ENCODE data around the gene RCAN2.

Gene RCAN2

DNA sequence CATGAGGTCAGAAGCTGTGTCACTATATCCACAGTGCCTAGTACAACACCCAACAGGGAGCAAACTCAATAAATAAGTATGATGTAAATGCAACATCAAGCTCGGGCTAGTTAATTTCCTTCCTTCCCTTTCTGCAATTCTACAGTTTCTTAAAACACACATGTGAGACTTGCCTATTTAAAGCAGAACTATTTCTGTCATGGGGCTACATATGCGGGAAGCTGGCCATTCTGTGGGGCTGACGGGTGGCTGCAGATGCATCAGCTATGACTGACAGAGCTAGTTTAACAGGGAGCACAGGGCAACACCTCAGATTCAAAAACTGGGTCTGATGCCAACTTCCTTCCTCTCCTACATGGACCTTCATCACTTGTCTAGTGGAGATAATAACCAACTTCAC is 202.4 kb downstream of the RCAN2 start:
- DNase-seq = no peak

DNA sequence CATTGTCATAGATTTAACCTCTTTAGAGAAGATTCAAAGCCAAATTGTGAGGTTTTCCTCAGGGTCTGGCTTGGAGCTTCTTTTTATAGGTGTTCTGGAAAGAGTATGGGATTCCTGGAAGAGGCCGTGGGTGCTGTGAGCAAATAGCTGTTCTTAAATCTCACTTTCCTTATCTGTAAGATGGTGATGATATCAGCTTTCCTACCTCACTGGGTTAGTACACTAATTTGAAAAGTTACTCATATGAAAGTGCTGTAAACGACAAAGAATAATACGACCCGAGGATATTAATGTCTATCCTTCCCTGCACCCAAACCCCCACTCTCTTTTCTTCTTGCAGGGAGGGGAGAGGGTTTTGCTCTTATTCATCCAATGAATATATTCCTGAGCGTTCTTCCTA is 203.6 kb downstream of the RCAN2 start:
- DNase-seq = no peak

DNA sequence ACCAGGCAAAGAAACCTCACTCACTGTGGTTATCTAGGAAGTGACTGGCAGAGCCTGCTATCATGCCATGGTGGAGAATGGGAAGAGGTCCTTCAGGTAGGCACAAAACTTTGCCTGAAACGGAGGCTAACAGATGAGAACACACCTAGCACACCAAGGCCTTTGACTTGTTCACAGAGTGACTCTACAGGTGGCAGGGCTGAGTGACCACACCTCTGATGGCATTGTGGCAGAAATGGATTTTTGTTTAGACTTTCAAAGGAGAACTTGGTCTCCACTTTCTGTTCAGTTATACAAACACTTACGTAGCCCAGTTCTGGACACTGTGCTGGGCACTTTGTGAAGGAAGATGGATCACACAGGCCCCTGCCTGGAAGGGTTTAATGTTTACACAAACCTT is 204.2 kb downstream of the RCAN2 start:
- no peak for DNase-seq

DNA sequence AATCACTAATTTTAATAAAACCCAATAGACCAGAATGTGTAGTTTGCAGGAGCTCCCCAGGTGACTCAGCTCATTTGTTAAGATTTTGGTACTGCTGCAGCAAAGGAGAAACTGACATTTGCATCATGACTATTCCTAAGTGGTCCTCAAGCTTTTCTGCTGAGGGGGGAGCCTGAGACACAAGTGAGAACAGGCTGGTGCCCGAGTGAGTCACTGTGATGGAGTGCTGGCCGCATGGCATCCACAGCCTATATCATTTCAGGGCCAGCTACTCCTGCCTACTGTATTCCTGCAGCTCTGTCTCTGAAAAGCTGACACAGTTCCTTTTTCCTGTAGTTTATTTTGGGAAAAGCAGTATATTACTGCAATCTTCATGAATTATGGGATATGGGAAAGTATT is 206.8 kb downstream of the RCAN2 start:
- no peak for DNase-seq

DNA sequence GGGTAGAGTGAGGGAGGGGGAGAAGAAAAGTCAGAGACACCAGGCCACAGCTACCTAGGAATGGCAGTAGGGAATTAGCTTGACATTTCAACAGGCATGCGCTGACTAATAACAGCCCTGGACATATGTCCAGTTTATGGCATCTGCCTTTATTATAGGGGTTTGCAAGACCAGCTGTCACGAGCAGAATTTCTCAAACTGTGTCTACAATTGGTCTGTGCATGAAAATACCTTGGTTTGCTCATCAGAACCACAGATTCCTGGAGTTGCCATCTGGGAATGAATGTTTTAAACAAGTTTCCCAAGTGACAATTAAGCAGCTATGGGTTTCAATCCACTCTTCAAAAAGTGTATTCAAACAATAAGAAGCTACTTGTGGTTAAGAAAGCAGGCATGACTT is 210.1 kb downstream of the RCAN2 start:
- no peak for DNase-seq

DNA sequence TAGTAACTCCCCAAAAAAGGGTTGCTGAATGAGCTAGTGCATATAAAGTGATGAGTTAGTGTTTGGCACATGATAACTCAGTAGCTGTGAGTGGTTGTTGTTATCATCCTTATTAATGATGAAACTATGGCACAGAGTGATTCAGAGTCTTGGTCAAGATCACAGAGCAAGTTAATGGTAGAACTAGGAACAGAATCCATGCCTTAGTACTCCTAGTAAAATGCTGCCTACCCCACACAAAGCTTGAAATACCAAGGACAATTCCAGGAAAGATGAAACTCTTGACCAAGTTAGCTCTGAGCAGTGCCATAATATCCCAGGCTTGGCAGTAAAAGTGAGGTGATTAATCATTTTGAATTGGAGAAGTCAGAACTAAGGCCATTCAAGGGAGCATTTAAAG is 211.4 kb downstream of the RCAN2 start:
- no peak for DNase-seq

DNA sequence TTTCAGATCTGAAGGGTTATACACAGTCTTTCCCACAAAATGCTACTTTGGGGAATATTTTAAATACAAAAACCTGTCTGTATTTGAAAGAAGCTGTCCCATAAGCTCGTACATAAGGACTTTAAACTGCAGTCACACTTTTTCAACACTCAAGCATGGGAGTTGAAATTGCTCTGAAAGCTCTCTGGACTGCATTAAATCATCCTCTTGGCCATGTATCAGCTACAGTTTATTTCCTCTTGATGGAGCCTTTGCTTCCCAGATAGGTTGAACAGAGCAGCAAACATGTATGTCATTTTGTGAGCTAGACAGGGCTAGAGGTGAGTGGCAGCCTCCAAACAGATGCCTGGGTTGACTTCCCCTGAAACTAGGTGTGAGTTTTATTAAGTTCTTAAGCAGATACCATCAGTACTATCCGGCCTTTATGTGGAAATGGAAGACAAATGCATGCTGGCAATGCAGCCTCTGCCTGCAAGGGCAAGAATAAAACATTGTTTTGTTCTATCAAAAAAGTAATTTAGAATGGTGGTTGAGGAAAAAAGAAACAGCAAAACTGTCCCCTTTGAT is 214.6 kb downstream of the RCAN2 start:
- no peak for DNase-seq

DNA sequence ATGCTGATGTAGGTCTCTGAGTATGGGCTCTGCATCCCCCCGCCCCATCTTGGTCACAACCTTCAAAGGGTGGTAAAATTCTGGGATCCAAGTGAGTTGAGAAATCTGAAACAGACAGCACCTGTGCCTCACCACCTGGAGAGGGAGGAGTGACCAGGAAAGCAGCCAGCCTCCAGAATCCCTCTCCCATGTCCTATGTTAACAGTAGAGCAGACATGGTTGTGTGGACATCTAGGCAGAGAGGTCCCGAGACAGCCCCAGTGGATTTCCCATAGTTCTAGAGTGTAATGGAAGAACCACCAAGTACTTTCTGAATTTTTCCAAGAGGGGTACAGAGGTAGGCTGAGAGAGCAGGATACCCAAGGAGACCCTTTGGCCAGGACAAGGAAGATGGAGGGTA is 216.7 kb downstream of the RCAN2 start:
- no peak for DNase-seq

DNA sequence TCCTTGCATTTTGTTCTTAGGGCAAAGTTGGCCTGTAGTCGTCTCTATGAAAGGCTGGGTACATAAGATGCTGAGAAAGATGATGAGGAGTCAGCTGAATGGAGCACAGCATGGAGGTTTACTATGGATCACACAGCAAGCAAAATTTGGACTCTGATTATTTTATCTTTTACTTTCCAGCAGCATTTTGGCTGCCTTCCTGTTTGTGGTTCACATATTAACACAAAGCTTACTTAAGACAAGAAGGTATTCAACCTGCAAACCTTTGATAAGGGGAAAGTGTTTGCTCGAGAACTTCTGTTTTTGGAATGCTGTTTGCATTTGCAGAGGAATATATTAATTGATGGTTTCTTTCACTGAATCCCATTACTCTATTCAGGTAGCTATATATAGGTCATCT is 217.3 kb downstream of the RCAN2 start:
- DNase-seq = peak; percentile 90

DNA sequence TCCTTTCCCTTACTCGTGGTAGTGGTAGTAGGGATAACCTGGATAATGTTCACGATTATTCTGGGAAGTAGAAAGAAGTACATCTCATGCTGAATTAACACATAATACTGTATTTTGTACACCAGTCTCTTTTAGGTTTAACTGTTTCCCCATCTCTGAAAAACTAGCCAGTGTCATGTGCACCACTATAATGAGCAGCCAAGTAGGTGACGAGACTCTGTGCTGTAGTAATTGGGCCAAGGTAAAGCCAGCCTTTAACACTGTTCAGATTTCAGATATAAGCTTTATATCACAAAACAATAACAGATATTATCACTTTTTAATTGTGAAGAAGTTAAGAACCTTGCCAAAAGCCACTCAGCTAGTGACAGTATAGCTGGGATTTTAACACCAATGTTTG is 219.5 kb downstream of the RCAN2 start:
- no peak for DNase-seq

DNA sequence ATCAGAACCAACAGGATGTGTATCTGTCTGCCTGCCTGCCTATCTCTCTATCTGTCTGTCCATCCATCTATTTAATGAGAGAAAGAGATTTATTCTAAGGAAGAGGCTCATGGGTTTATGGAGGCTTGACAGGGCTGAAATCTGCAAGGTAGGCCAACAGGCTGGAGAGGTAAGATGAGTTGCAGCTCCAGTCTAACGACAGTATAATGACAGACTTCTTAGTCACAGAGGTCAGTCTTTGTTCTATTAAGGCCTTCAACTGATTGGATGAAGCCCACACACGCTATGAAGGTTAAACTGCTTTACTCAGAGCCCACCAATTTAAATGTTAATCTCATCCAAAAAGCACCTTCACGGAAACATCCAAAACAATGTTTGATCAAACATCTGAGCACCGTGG is 220.1 kb downstream of the RCAN2 start:
- DNase-seq = no peak

DNA sequence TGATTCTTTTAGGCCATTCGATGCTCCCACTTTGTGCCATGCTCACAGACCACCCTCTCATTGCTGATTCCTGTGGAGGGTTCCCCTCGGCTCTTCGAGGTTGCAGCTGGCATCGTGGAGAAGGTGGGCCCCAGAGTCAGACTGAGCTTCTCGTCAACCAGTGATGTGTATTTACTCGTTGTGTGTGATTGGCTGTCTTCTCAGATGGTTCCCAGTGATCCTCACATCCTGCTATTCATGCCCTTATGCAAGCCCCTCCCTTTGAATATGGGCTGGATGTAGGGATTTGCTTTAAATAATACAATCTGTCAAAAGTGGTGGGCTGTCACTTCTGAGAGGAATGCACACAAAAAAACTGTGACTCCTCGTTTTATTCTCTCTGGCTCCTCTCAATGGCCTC is 220.9 kb downstream of the RCAN2 start:
- DNase-seq = no peak

DNA sequence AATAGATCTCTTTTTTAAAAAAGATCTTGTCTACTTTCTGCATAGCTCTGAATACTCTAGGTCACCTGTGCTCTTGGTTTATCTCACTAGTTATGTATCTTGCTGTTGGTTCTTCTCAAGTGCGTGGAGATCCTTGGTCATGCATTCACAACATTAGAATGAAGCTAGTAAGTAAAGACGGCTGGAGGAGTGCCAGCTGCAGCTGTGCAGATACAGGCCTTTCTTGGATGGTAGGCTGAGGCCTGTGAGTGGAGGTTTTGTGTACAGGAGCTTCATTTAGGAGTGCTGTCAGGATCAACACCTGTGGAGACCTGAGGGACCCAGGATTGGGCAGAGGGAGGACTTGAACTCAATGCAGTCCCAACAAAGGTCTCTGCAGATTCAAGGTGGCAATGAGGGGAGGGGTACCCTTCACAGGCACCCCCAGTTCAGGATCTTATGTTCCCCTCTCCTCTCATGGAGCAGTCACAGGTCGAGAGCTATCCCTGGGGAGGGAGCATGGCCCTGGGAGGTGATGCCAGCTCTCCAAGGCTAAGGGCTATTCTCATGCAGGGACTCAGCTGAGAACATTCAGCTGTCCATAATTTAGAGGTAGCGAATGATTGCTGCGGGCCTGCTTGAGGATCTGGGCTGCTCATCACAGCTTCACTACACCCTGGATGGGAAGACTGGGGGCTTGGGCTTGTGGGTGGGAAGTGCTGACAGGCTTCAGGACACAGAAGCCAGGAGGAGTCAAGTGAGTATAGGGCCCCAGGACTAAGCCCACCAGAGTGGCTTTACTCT is 221.6 kb downstream of the RCAN2 start:
- no peak for DNase-seq

DNA sequence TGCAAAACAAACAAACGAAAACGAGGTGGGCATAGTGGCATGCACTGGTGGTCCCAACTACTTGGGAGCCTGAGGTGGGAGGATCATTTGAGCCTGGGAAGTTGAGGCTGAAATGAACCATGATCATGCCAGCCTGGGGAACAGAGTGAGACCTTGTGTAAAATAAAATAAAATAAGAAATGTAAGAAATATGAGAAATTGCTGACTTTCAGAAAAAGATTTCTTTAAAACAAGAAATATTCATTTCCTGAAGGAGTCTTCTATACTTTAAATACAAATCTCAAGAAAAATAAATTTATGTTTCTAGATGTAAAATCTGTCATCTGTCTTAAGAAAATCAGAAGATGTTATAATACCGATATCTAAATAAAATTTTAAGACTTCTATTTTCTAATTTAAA is 223.7 kb downstream of the RCAN2 start:
- DNase-seq = no peak

DNA sequence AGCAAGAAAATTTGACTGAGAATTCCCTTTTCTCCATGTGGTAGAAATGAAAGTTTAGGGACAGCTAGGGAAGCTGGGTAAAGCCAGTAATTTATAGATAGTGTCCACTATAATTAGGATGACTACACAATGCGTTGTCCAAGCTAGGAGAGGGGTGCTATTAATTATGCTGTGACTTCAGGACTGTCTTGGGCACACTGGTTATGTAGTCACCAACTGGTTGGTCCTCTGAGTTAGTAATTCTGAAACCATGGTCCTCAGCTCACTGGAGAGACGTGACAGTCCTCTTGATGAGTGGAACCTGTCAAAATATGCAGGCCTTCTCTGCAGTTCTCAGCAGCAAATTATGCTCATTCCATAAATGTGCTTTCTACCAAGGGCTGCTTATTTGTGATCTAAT is 225.9 kb downstream of the RCAN2 start:
- no peak for DNase-seq

DNA sequence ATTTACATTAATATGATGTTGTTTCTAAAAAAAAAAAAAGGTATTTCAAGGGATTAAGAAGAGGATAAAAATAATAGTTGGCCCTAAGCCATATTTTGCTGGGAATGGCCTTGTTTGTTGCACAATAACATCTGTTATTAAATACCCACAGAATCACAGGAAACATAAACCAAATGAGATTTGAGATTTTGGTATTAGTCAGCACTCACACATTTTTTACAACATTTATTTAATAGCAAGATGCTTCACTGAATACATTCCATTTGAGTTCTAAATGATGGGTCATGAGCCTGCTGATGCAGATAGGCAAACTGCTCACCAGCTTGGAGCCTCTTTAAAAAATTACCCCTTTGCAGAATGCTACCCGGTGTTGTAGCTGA is 227.6 kb downstream of the RCAN2 start:
- DNase-seq = no peak

DNA sequence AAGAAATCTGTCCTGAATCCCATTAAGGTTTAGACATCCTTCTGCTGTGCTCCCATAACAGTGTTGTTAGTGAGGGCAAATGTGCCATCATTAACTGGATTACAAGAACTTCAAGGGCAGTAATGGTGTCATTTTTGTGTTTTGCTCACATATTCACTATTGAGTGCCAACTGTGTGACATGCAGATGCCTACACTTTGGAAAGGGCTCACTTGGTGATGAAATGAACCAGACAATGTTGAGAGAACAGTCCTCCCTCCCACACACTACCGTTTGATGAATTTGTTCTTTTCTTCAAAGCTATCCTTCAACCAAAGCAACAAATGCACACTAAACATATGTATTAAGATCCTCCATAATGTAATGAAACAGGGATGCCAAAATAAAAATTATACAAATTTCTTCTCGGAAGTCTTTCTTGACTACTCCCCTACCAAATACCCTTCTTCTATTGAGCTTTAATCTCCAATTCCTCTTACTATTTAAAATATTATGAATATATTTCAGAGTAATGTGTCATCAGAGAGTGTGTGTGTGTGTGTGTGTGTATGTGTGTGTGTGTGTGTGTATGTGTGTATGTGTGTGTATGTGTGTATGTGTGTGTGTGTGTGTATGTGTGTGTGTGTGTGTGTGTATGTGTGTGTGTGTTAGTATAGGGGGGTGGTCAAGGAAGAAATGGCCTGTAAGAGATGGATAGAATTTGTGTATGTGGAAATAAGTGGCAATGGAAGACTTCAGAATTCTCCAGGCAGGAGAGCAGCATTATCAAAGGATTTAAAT is 228.1 kb downstream of the RCAN2 start:
- DNase-seq = no peak

DNA sequence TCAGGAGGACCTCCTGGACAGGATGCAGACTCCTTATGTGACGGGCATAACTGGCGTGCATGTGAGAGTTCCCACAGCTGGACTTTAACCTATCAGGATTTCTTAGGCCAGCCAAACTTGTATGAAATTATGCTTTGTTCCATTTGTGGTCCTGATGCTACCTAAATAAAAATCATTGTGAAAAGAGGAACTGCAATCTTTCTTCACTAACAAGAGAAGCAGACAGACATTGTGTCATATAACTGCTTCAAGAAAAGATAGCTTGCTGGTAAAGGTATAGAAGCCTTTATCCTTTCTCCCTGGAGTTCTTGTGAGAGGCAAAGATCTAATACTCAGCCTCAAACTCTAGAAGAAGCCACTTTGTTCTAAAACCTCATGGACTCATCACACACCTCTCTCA is 233.0 kb downstream of the RCAN2 start:
- no peak for DNase-seq

DNA sequence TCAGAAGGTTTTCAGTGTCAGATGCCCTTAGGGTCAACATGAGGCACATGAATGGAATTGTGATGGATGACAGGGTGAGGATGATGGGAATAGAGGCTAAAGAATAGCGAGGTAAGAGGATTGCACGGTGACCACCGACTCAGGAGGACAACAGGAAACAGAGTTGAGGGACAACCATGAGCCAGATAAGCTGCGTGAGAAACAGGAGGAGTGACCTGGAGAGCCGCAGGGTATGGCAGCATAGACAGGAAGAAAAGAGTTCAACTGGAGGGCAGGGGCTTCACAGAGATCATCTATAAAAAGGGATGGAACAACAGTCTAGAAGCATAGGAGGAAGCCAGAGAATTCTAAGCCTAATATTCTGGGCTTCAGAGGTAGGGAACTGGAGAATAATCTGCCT is 235.7 kb downstream of the RCAN2 start:
- DNase-seq = no peak

DNA sequence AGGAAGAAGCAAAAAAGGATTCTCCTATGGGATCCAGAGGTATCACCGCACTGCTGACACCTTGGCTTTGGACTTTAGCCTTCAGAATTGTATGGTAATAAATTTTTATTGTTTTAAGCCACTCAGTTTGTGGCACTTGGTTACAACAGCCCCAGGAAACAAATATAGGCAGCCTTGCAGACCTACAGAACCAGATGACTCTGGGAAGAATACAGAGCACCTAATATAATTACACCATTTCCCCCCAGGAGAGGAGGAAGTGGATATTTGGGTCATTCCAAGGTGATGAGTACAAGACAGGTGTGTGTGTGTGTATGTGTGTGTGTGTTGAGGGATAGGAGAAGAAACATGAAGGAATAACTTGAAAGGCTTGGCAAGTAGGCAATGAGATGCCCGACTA is 236.3 kb downstream of the RCAN2 start:
- DNase-seq = no peak

DNA sequence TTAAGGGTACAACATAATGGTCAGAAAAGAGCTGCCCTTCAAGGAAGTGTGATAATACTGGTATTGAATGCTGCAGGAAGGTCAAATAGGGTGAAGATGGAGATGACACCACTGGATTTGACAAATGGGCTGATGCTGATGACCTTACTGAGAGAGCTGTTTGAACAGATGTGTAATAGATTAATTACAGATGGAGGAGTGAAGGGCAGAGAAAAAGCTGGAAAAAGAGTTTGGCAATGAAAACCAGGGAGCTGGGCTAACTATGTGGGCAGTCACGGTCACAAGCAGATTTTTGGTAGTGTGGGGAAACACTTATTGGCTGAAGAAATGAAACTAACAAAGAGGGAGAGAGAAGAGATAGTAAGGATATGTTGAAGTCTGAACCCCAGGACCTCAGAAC is 236.9 kb downstream of the RCAN2 start:
- no peak for DNase-seq

DNA sequence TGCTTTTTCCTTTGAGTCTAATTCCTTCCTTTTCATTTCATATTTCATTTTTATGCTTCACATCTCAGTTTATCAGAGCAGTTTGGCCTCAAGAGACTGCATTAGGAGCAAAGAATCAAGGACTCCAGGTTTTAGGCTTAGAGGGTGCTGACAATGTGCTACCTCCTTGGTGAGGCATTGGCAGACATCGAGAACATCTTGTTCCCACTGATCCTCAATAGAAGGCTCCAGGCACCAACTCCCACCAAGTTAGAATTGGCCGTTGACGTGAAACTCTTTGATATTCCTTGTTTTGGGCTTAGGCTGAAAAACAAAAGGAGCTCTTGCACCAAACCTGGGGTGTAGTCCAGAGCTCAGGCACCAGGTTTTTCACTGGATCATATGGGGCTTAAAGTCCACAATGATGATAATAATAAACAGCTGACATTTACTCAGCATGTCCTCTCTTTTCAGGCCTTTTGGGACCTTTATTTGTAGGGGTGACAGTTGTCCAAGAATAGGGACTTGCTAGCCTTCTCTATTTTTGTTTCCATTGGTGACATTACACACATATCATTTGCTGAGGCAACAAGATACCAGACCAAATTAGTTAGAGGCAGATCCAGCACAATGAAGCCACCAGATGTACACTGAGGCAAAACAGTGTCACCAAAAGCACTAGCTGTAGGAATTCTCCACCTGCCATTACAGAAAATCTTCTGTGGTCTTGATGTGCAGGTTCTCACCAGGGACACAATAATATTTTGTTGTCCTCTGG is 239.5 kb downstream of the RCAN2 start:
- no peak for DNase-seq

DNA sequence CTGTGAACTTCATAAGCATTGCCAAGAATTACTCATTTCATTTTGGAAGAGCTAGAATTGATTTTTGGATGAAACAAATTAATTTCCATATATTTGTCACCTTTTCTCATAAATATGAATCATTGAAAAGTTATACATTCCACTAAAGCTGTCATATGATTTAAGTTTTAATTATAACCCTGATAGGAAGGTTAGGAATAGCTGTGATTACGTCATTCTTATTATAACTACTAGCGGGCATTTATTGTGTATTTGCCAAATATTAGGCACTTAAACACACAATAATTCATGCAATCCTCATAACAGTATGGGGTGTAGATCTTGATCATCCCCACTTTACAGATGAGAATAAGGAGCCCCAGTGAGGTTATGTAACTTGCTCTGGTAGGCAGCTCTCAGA is 243.1 kb downstream of the RCAN2 start:
- no peak for DNase-seq

DNA sequence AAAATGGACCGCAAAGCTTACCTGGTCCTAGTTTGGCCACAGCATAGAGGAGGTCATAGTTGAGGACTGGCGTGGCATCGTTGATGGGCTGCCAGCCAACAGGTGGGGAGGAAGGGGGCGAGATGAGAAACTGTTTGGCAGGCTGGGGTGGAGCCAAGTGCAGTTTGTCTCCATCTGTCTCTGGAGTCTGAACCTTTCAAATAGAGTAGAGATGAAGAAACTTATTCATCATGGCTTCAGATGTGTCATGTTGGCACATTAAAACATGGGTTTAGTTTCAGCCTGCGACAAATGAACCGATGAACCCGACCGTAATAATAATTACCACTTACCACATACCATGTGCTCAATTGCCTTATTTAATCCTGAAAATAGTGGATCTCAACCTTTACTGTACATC is 244.5 kb downstream of the RCAN2 start:
- DNase-seq = no peak

Data from hematopoietic multipotent progenitor cell treated with erythropoietin and hydrocortisone succinate and interleukin-3 and kit ligand, for 8 days (in vitro differentiated cells).